HG03039 (cell line): Measurements from ENCODE around the gene AKR1C8.
"Not testable (repeated sequence)": the region's sequence is repeated elsewhere in the genome, so short reads cannot be mapped to it uniquely, and the experiment has no call there.

Experiments
- ATAC-seq: cut with Tn5 transposase; IDR thresholded peaks from one replicate; pipeline ENCODE4 v1.9.1; 2021; ENCODE audit warnings: mild to moderate bottlenecking, moderate library complexity; ENCODE audit not compliant: unreplicated experiment

Gene AKR1C8

GRCh38 chr10:5168897-5169420 lies 16.0 kb downstream of the AKR1C8 start:
- no peak for ATAC-seq

GRCh38 chr10:5165738-5166137 lies 19.2 kb downstream of the AKR1C8 start:
- no peak for ATAC-seq

GRCh38 chr10:5163487-5163886 lies 21.5 kb downstream of the AKR1C8 start:
- no peak for ATAC-seq

- no peak for ATAC-seq
Measured at GRCh38 chr10:5159126-5159525, 25.8 kb downstream of the AKR1C8 start.

- ATAC-seq = no peak
Measured at GRCh38 chr10:5157501-5157900, 27.4 kb downstream of the AKR1C8 start.

GRCh38 chr10:5155951-5156350 lies 29.0 kb downstream of the AKR1C8 start:
- ATAC-seq = no peak

- ATAC-seq = no peak
Measured at GRCh38 chr10:5151076-5151475, 33.9 kb downstream of the AKR1C8 start.

- ATAC-seq = no peak
Measured at GRCh38 chr10:5148678-5149032, 36.3 kb downstream of the AKR1C8 start.

GRCh38 chr10:5147981-5148677 lies 36.8 kb downstream of the AKR1C8 start:
- no peak for ATAC-seq

GRCh38 chr10:5147255-5147980 lies 37.5 kb downstream of the AKR1C8 start:
- ATAC-seq = no peak

GRCh38 chr10:5146920-5147254 lies 38.1 kb downstream of the AKR1C8 start:
- no peak for ATAC-seq

- ATAC-seq = no peak
Measured at GRCh38 chr10:5143137-5143536, 41.8 kb downstream of the AKR1C8 start.

- no peak for ATAC-seq
Measured at GRCh38 chr10:5142199-5142598, 42.8 kb downstream of the AKR1C8 start.

- ATAC-seq = not testable (repeated sequence)
Measured at GRCh38 chr10:5137699-5138098, 47.3 kb downstream of the AKR1C8 start.

- ATAC-seq = no peak
Measured at GRCh38 chr10:5136468-5137087, 48.4 kb downstream of the AKR1C8 start.

GRCh38 chr10:5135581-5135980 lies 49.4 kb downstream of the AKR1C8 start:
- ATAC-seq = no peak

- no peak for ATAC-seq
Measured at GRCh38 chr10:5125315-5126044, 59.5 kb downstream of the AKR1C8 start.

- ATAC-seq = no peak
Measured at GRCh38 chr10:5123886-5124285, 61.1 kb downstream of the AKR1C8 start.

- not testable (repeated sequence) for ATAC-seq
Measured at GRCh38 chr10:5119997-5120396, 65.0 kb downstream of the AKR1C8 start.

GRCh38 chr10:5117026-5117425 lies 67.9 kb downstream of the AKR1C8 start:
- no peak for ATAC-seq

GRCh38 chr10:5116621-5117020 lies 68.3 kb downstream of the AKR1C8 start:
- ATAC-seq = no peak
